ENCODE results near the gene RHAG. TPM values are rescaled to one million over a fixed set of nuclear protein-coding genes. Genes with fewer than 3 reads are reported as not detected.

The RHAG gene
- total RNA-seq, 1 experiment from 2014 or later = not detected

DNA sequence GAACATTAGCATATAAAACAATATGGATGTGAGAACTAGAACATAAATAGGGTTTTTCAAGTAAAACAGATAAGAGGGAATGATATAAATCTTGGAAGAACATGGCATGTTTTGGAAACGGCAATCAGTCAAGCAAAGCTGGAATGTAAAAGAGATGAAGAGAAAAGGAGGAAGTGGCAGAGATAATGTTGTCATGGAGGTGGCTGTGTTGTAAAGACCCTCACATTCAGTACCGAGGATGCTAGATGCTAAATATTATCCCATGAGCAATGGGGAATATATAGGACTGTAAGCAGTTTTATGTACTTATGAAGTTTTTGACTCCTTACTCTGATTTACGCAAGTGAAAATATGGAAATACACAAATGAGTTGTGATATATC is 702 bp upstream of the RHAG start:
- Histone ChIP-seq H3K9me3 (ENCODE audit: low read length) (no peaks in the 10 kb centered on the region), H3K9me2 (replicated peaks; ENCODE audit: low read length) (no peaks in the 10 kb centered on the region), H2AFZ (ENCODE audit: low read length) (no peak overlapping the region), H3K4me1 (ENCODE audit: insufficient read depth, low read length) (peaks cover 28% of the 10 kb centered on the region), H3K36me3 (ENCODE audit: low read depth, low read length) (no peaks in the 10 kb centered on the region), H3K27me3 (ENCODE audit: low read length) (no peaks in the 10 kb centered on the region), H3K27ac (ENCODE audit: low read length) (no peak overlapping the region), H3K4me2 (ENCODE audit: low read length) (no peak overlapping the region), H3K79me2 (ENCODE audit: low read length) (no peaks in the 10 kb centered on the region), H3F3A (ENCODE audit: low read length, unreplicated experiment) (no peaks in the 10 kb centered on the region), H3K9ac (ENCODE audit: low read length) (no peak overlapping the region), H3K4me3 (ENCODE audit: low read length) (no peak overlapping the region), H4K20me1 (ENCODE audit: low read length) (no peaks in the 10 kb centered on the region)
- DNase-seq = no peak
- ChIA-PET CTCF (no interaction called here), POLR2A (ENCODE audit: unreplicated experiment) (no interaction called here)
- TF ChIP-seq EZH2 (IDR thresholded peaks at IDR 0.05; ENCODE audit: low read length, unreplicated experiment) (no peak), EZH2phosphoT487 (IDR thresholded peaks at IDR 0.05; ENCODE audit: borderline replicate concordance, low read length) (no peak)
- TF ChIP-seq, protein P1, sequence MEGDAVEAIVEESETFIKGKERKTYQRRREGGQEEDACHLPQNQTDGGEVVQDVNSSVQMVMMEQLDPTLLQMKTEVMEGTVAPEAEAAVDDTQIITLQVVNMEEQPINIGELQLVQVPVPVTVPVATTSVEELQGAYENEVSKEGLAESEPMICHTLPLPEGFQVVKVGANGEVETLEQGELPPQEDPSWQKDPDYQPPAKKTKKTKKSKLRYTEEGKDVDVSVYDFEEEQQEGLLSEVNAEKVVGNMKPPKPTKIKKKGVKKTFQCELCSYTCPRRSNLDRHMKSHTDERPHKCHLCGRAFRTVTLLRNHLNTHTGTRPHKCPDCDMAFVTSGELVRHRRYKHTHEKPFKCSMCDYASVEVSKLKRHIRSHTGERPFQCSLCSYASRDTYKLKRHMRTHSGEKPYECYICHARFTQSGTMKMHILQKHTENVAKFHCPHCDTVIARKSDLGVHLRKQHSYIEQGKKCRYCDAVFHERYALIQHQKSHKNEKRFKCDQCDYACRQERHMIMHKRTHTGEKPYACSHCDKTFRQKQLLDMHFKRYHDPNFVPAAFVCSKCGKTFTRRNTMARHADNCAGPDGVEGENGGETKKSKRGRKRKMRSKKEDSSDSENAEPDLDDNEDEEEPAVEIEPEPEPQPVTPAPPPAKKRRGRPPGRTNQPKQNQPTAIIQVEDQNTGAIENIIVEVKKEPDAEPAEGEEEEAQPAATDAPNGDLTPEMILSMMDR (conservative IDR thresholded peaks at IDR 0.05; ENCODE audit: low read depth, low read length) = no peak
- no peak for ATAC-seq
- BruUV-seq (replicated peaks) = no TSS peak
- intact Hi-C loops (cut with micrococcal nuclease) = no loop called here

DNA sequence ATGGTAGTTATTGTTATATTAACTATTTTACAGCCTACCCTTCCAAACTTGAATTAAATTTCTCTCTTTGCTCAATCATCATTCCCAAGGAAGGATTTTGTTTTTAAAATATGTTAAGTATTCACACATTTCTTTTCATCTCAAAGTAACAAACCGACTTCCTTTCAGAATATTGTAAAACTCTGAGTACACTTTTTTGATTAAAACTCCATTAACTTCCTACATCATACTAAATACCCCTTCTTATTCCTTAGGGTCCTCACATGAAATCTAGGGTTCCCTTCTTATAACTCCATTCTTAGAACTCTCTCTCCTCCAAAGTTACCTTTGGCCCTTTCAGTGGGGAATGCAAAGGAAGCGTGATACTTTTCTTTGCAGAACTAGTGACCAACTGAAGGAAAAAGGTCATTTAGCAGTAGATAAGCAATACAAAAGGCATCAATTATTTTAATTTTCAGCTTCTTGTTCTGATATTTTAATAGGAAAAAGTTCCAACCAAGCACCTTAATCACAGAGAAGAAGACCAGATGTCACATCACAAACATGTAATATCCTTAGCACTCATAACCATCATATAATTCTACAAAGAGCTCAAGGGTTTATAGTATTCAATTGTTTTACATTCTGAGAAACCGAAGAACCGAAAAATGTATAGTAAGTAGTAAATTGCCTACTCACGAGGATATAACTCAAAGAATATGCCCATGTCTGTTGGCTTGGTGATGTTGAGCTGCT is 494 bp downstream of the RHAG start:
- Histone ChIP-seq H3K79me2 (ENCODE audit: low read length) (no peaks in the 10 kb centered on the region), H3K36me3 (ENCODE audit: low read depth, low read length) (no peaks in the 10 kb centered on the region), H3K9me2 (replicated peaks; ENCODE audit: low read length) (no peaks in the 10 kb centered on the region), H3K9ac (ENCODE audit: low read length) (no peak overlapping the region), H2AFZ (ENCODE audit: low read length) (no peak overlapping the region), H3K27ac (ENCODE audit: low read length) (no peak overlapping the region), H3K9me3 (ENCODE audit: low read length) (no peaks in the 10 kb centered on the region), H3K4me1 (ENCODE audit: insufficient read depth, low read length) (peaks cover 38% of the 10 kb centered on the region), H3K27me3 (ENCODE audit: low read length) (no peaks in the 10 kb centered on the region), H3K4me2 (ENCODE audit: low read length) (no peak overlapping the region), H3K4me3 (ENCODE audit: low read length) (no peak overlapping the region), H4K20me1 (ENCODE audit: low read length) (no peaks in the 10 kb centered on the region), H3F3A (ENCODE audit: low read length, unreplicated experiment) (no peaks in the 10 kb centered on the region)
- ChIA-PET POLR2A (ENCODE audit: unreplicated experiment) (no interaction called here), CTCF (no interaction called here)
- TF ChIP-seq EZH2phosphoT487 (IDR thresholded peaks at IDR 0.05; ENCODE audit: borderline replicate concordance, low read length) (no peak), EZH2 (IDR thresholded peaks at IDR 0.05; ENCODE audit: low read length, unreplicated experiment) (no peak)
- TF ChIP-seq, protein P1 (conservative IDR thresholded peaks at IDR 0.05; ENCODE audit: low read depth, low read length) = no peak
- no TSS peak for BruUV-seq (replicated peaks)
- DNase-seq = no peak
- ATAC-seq = no peak
- intact Hi-C loops (cut with micrococcal nuclease) = loop anchor here (2.0 kb wide), 1 partner anchor 33 kb away; no protein-coding TSS in a partner anchor

DNA sequence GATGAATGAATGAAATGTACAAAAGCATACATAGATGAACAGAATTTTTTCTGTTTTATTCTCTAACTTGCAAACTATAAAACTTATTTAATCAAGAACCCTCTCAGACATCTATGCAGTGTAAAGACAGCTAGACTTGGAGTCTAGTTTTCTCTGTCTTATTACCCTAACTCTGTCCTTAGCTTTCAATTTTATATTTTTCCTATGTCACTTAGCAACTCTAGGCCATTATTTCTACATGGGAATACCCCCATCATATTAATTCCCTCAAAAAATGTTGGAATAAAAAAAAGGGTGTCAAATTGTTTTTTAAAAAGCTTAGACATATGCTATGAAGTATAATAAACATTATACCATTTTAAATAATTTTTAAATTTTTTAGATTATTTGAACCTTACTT is 1.2 kb downstream of the RHAG start:
- TF ChIP-seq EZH2 (IDR thresholded peaks at IDR 0.05; ENCODE audit: low read length, unreplicated experiment) (no peak), EZH2phosphoT487 (IDR thresholded peaks at IDR 0.05; ENCODE audit: borderline replicate concordance, low read length) (no peak)
- TF ChIP-seq, protein P1 (conservative IDR thresholded peaks at IDR 0.05; ENCODE audit: low read depth, low read length) = no peak
- CTCF ChIA-PET = no interaction called here
- H3K36me3 ChIP-seq (ENCODE audit: low read depth, low read length) = no peaks in the 10 kb centered on the region

More for the DNA sequence above, 1.2 kb downstream of the RHAG start:
- H3K9ac ChIP-seq (ENCODE audit: low read length) = no peak overlapping the region
- no peaks in the 10 kb centered on the region for H3K27me3 ChIP-seq (ENCODE audit: low read length)
- POLR2A ChIA-PET (ENCODE audit: unreplicated experiment) = no interaction called here
- H3K9me2 ChIP-seq (replicated peaks; ENCODE audit: low read length) = no peaks in the 10 kb centered on the region
- no peak overlapping the region for H3K4me3 ChIP-seq (ENCODE audit: low read length)
- H4K20me1 ChIP-seq (ENCODE audit: low read length) = no peaks in the 10 kb centered on the region
- intact Hi-C loops (cut with micrococcal nuclease) = loop anchor here (2.0 kb wide), 1 partner anchor 33 kb away; no protein-coding TSS in a partner anchor
- H2AFZ ChIP-seq (ENCODE audit: low read length) = no peak overlapping the region
- no peak overlapping the region for H3K4me2 ChIP-seq (ENCODE audit: low read length)
- no peaks in the 10 kb centered on the region for H3K9me3 ChIP-seq (ENCODE audit: low read length)
- H3K79me2 ChIP-seq (ENCODE audit: low read length) = no peaks in the 10 kb centered on the region
- peaks cover 38% of the 10 kb centered on the region for H3K4me1 ChIP-seq (ENCODE audit: insufficient read depth, low read length)
- H3K27ac ChIP-seq (ENCODE audit: low read length) = no peak overlapping the region
- no peak for DNase-seq
- ATAC-seq = no peak
- H3F3A ChIP-seq (ENCODE audit: low read length, unreplicated experiment) = no peaks in the 10 kb centered on the region
- no TSS peak for BruUV-seq (replicated peaks)

Measured in PC-3 (cell line).